Neural cell (in vitro differentiated cells): Measurements from ENCODE around the gene STYK1. TPM values are rescaled to one million over a fixed set of nuclear protein-coding genes. Genes with fewer than 3 reads are reported as not detected.

ENCODE experiments used
- H2AFZ ChIP-seq: fragments of 200-600, 300-800 bp; sonication (generic), shearing (Covaris generic); 2 replicates; pipeline ENCODE4 v1.6.0; 2014; ENCODE audit warnings: low read depth, mild to moderate bottlenecking, antibody characterized with exemption, low read length, moderate library complexity
- H3F3A ChIP-seq: fragments of 200-600 bp; shearing (Covaris generic); 2 replicates; pipeline ENCODE4 v1.6.1; 2016; ENCODE audit warnings: mild to moderate bottlenecking, moderate library complexity, mixed read lengths, antibody characterized with exemption, low read length; ENCODE audit not compliant: insufficient read depth, poor library complexity, severe bottlenecking
- H3K27ac ChIP-seq: fragments of 200-600, 300-800 bp; sonication (generic), shearing (Covaris generic); 2 replicates; pipeline ENCODE4 v1.5.1; 2014; ENCODE audit warnings: mild to moderate bottlenecking, low read length, moderate library complexity
- H3K27me3 ChIP-seq: fragments of 300-800, 200-600 bp; sonication (generic), shearing (Covaris generic); 2 replicates; pipeline ENCODE4 v1.6.0; 2014; ENCODE audit warnings: mild to moderate bottlenecking, low read depth, low read length, moderate library complexity; ENCODE audit not compliant: insufficient read depth
- H3K36me3 ChIP-seq: fragments of 300-800, 200-600 bp; sonication (generic), shearing (Covaris generic); 2 replicates; pipeline ENCODE4 v1.5.1; 2014; ENCODE audit warnings: mild to moderate bottlenecking, antibody characterized with exemption, low read length, moderate library complexity; ENCODE audit not compliant: insufficient read depth
- H3K4me2 ChIP-seq: fragments of 300-800, 200-600 bp; sonication (generic), shearing (Covaris generic); 2 replicates; pipeline ENCODE4 v1.6.0; 2014; ENCODE audit warnings: mild to moderate bottlenecking, low read length
- H3K4me3 ChIP-seq: fragments of 300-800, 200-600 bp; sonication (generic), shearing (Covaris generic); 2 replicates; pipeline ENCODE4 v1.5.1; 2014; ENCODE audit warnings: mild to moderate bottlenecking, low read length, moderate library complexity
- H3K79me2 ChIP-seq: fragments of 200-600 bp; shearing (Covaris generic); replicated peaks from 2 replicates; pipeline ENCODE4 v1.6.0; 2014; ENCODE audit warnings: mild to moderate bottlenecking, low read length, moderate library complexity; ENCODE audit not compliant: insufficient read depth
- H3K9ac ChIP-seq: fragments of 300-800, 200-600 bp; sonication (generic), shearing (Covaris generic); 2 replicates; pipeline ENCODE4 v1.6.1; 2016; ENCODE audit warnings: mild to moderate bottlenecking, low read length, mixed read lengths
- H3K9me2 ChIP-seq: fragments of 200-600 bp; shearing (Covaris generic); 2 replicates; pipeline ENCODE4 v1.6.1; 2016; ENCODE audit warnings: mild to moderate bottlenecking, low read length, mixed read lengths; ENCODE audit not compliant: insufficient read depth
- H3K9me3 ChIP-seq: fragments of 200-600, 300-800 bp; sonication (generic), shearing (Covaris generic); 2 replicates; pipeline ENCODE4 v1.6.1; 2016; ENCODE audit warnings: mild to moderate bottlenecking, mixed run types, low read length, moderate library complexity, mixed read lengths
- H4K20me1 ChIP-seq: fragments of 200-600 bp; shearing (Covaris generic); 2 replicates; pipeline ENCODE4 v1.6.1; 2016; ENCODE audit warnings: mild to moderate bottlenecking, mixed run types; ENCODE audit not compliant: insufficient read depth
- EP300 ChIP-seq: fragments of 450-650 bp; conservative IDR thresholded peaks from 2 replicates; pipeline ENCODE4 v1.6.1; 2014; ENCODE audit warnings: antibody characterized with exemption, mild to moderate bottlenecking, moderate library complexity; ENCODE audit not compliant: poor library complexity, severe bottlenecking
- EZH2 ChIP-seq: fragments of 200-600, 300-800 bp; shearing (Covaris generic), sonication (generic); IDR thresholded peaks from 2 replicates; pipeline ENCODE4 v1.6.1; 2014; ENCODE audit warnings: antibody characterized with exemption, low read length, borderline replicate concordance, mild to moderate bottlenecking; ENCODE audit not compliant: insufficient read depth, poor library complexity, severe bottlenecking
- MXI1 ChIP-seq: fragments of 450-650 bp; conservative IDR thresholded peaks from 2 replicates; pipeline ENCODE4 v1.6.1; 2014; ENCODE audit warnings: antibody characterized with exemption, mild to moderate bottlenecking; ENCODE audit not compliant: poor library complexity, severe bottlenecking
- POLR2AphosphoS5 ChIP-seq: IDR thresholded peaks from 2 replicates; pipeline ENCODE4 v1.6.1; 2012
- RAD21 ChIP-seq: fragments of 450-650 bp; conservative IDR thresholded peaks from 2 replicates; pipeline ENCODE4 v1.6.1; 2014; ENCODE audit warnings: antibody characterized with exemption, mild to moderate bottlenecking, moderate library complexity
- SMC3 ChIP-seq: fragments of 450-650 bp; conservative IDR thresholded peaks from 2 replicates; pipeline ENCODE4 v1.6.1; 2014; ENCODE audit warnings: antibody characterized with exemption, mild to moderate bottlenecking, moderate library complexity; ENCODE audit not compliant: poor library complexity
- TAF1 ChIP-seq: IDR thresholded peaks from 2 replicates; pipeline ENCODE4 v1.6.1; 2012; ENCODE audit warnings: low read depth
- polyA plus RNA-seq: library from polyadenylated mRNA; depleted of rRNA; stranded (reverse); fragments of >200 nt; gene quantifications from 2 replicates; pipeline ENCODE4 v1.2.3, GENCODE V29; 2014
- TF ChIP-seq, protein P1 (sequence below): IDR thresholded peaks from 2 replicates; pipeline ENCODE4 v1.6.1; 2012; ENCODE audit warnings: borderline replicate concordance
- TF ChIP-seq, protein P2 (sequence below): fragments of 450-650 bp; IDR thresholded peaks from 2 replicates; pipeline ENCODE4 v1.5.1; 2014; ENCODE audit warnings: antibody characterized with exemption, mild to moderate bottlenecking, moderate library complexity; ENCODE audit not compliant: poor library complexity, severe bottlenecking

Gene STYK1
- polyA plus RNA-seq, 1 donor from 2014 or later, result 0.24 TPM

DNA sequence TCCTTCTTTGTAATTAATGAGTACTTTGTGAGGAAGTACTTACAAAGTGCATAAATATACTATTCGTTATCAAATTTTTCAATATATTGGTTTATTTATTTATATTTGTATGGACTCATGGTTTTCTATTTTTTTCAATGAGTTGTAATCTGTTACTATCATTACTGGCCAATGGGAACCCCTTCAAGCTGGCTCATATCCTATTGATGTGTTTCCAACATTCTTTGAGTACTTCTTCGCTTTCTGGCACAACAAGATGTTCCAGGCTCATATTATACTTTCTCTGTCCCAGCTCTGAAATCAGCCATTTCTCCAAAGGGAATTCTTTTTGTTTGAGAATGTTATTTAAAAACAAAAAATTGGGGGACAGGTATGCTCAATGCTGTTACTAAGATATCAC, 31.8 kb upstream of the STYK1 start:
- H3K79me2 ChIP-seq, result no peaks in the 10 kb centered on the region
- H3K9ac ChIP-seq, result no peak overlapping the region
- no peak overlapping the region for H2AFZ ChIP-seq
- H3K9me3 ChIP-seq, result no peaks in the 10 kb centered on the region
- no peaks in the 10 kb centered on the region for H4K20me1 ChIP-seq
- TF ChIP-seq EZH2 (no peak), EP300 (no peak), TAF1 (no peak), POLR2AphosphoS5 (no peak), RAD21 (no peak), SMC3 (no peak), MXI1 (no peak)
- TF ChIP-seq, protein P1, sequence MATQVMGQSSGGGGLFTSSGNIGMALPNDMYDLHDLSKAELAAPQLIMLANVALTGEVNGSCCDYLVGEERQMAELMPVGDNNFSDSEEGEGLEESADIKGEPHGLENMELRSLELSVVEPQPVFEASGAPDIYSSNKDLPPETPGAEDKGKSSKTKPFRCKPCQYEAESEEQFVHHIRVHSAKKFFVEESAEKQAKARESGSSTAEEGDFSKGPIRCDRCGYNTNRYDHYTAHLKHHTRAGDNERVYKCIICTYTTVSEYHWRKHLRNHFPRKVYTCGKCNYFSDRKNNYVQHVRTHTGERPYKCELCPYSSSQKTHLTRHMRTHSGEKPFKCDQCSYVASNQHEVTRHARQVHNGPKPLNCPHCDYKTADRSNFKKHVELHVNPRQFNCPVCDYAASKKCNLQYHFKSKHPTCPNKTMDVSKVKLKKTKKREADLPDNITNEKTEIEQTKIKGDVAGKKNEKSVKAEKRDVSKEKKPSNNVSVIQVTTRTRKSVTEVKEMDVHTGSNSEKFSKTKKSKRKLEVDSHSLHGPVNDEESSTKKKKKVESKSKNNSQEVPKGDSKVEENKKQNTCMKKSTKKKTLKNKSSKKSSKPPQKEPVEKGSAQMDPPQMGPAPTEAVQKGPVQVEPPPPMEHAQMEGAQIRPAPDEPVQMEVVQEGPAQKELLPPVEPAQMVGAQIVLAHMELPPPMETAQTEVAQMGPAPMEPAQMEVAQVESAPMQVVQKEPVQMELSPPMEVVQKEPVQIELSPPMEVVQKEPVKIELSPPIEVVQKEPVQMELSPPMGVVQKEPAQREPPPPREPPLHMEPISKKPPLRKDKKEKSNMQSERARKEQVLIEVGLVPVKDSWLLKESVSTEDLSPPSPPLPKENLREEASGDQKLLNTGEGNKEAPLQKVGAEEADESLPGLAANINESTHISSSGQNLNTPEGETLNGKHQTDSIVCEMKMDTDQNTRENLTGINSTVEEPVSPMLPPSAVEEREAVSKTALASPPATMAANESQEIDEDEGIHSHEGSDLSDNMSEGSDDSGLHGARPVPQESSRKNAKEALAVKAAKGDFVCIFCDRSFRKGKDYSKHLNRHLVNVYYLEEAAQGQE, result no peak
- TF ChIP-seq, protein P2, sequence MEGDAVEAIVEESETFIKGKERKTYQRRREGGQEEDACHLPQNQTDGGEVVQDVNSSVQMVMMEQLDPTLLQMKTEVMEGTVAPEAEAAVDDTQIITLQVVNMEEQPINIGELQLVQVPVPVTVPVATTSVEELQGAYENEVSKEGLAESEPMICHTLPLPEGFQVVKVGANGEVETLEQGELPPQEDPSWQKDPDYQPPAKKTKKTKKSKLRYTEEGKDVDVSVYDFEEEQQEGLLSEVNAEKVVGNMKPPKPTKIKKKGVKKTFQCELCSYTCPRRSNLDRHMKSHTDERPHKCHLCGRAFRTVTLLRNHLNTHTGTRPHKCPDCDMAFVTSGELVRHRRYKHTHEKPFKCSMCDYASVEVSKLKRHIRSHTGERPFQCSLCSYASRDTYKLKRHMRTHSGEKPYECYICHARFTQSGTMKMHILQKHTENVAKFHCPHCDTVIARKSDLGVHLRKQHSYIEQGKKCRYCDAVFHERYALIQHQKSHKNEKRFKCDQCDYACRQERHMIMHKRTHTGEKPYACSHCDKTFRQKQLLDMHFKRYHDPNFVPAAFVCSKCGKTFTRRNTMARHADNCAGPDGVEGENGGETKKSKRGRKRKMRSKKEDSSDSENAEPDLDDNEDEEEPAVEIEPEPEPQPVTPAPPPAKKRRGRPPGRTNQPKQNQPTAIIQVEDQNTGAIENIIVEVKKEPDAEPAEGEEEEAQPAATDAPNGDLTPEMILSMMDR, result no peak
- no peak overlapping the region for H3K4me3 ChIP-seq
- no peaks in the 10 kb centered on the region for H3F3A ChIP-seq
- H3K36me3 ChIP-seq, result no peaks in the 10 kb centered on the region
- H3K9me2 ChIP-seq, result no peaks in the 10 kb centered on the region
- no peak overlapping the region for H3K27ac ChIP-seq
- no peaks in the 10 kb centered on the region for H3K27me3 ChIP-seq
- H3K4me2 ChIP-seq, result no peak overlapping the region

DNA sequence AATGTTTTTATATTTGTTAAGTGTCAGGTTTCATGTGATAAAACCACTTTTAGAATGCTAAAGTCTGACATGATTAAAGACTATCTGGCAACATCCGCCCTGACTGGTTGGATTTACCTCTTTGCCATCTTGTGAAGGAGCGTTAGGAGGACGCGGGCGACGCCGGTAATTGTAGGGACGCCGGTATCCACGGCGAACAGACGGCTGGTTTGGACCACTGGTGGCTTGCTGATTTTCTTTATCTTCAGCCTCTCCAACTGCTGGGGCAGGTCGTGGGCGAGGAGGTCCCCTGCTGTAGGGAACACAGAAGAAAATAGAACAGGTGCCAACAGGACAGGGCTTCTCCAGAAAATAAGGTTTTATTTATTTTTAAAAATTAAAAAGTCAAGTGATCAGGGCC, 28.0 kb upstream of the STYK1 start:
- H2AFZ ChIP-seq, result no peak overlapping the region
- no peak overlapping the region for H3K4me2 ChIP-seq
- TF ChIP-seq MXI1, result no peak
- no peaks in the 10 kb centered on the region for H3F3A ChIP-seq
- H3K9me3 ChIP-seq, result no peaks in the 10 kb centered on the region
- H4K20me1 ChIP-seq, result no peaks in the 10 kb centered on the region
- H3K9ac ChIP-seq, result no peak overlapping the region
- H3K27ac ChIP-seq, result no peak overlapping the region
- no peaks in the 10 kb centered on the region for H3K9me2 ChIP-seq
- peaks cover 4% of the 10 kb centered on the region for H3K36me3 ChIP-seq
- no peaks in the 10 kb centered on the region for H3K79me2 ChIP-seq
- H3K27me3 ChIP-seq, result no peaks in the 10 kb centered on the region
- no peak overlapping the region for H3K4me3 ChIP-seq
